ENCODE measurements around the gene STARD7. TPM values are rescaled to one million over a fixed set of nuclear protein-coding genes. Genes with fewer than 3 reads are reported as not detected.

The STARD7 gene
- total RNA-seq, 4 donors from 2014 or later, result 93.4 to 122 (median 107) TPM

- ATAC-seq, result no peak
- H3K36me3 ChIP-seq, result no peaks in the 10 kb centered on the region
Measured at GRCh38 chr2:96176661-96177060, 32.0 kb downstream of the STARD7 start.

GRCh38 chr2:96175951-96176350, 32.7 kb downstream of the STARD7 start:
- H3K27me3 ChIP-seq, result no peaks in the 10 kb centered on the region
- WGBS, 2 donors (ENCODE audit: low coverage in 1 of 2), result 72 to 81% methylated on average over 4 to 6 of the region's 6 CpGs
- H3K27ac ChIP-seq, result no peak overlapping the region
- no peaks in the 10 kb centered on the region for H3K4me1 ChIP-seq
- H3K9me3 ChIP-seq, result no peaks in the 10 kb centered on the region
- ATAC-seq, result no peak
- H3K36me3 ChIP-seq, result no peaks in the 10 kb centered on the region
- TF ChIP-seq EP300 (IDR thresholded peaks at IDR 0.05), result no peak
- no peak for TF ChIP-seq POLR2AphosphoS5 (IDR thresholded peaks at IDR 0.05)
- TF ChIP-seq POLR2A (IDR thresholded peaks at IDR 0.05), result no peak
- no peak for TF ChIP-seq CTCF (IDR thresholded peaks at IDR 0.05)
- H3K4me3 ChIP-seq, result no peak overlapping the region

More at GRCh38 chr2:96176661-96177060, 32.0 kb downstream of the STARD7 start:
- Histone ChIP-seq H3K27me3 (no peaks in the 10 kb centered on the region), H3K27ac (no peak overlapping the region), H3K4me1 (no peaks in the 10 kb centered on the region), H3K9me3 (no peaks in the 10 kb centered on the region), H3K4me3 (no peak overlapping the region)
- 41% methylated on average over 4 of the region's 4 CpGs; no CpG with 5 or more reads in 1 of the 2 donors for WGBS, 2 donors (ENCODE audit: low coverage in 1 of 2)
- TF ChIP-seq CTCF (IDR thresholded peaks at IDR 0.05), result no peak
- no peak for TF ChIP-seq POLR2A (IDR thresholded peaks at IDR 0.05)
- TF ChIP-seq EP300 (IDR thresholded peaks at IDR 0.05), result no peak
- TF ChIP-seq POLR2AphosphoS5 (IDR thresholded peaks at IDR 0.05), result no peak

- Histone ChIP-seq H3K36me3 (no peaks in the 10 kb centered on the region), H3K27me3 (no peaks in the 10 kb centered on the region), H3K4me3 (no peak overlapping the region), H3K27ac (no peak overlapping the region), H3K9me3 (no peaks in the 10 kb centered on the region), H3K4me1 (no peaks in the 10 kb centered on the region)
- peak; percentile 66 for ATAC-seq
- TF ChIP-seq EP300 (IDR thresholded peaks at IDR 0.05) (no peak), CTCF (IDR thresholded peaks at IDR 0.05) (peak; percentile 55 to 86 (median 64)), POLR2A (IDR thresholded peaks at IDR 0.05) (no peak)
- 21 to 38% methylated on average over 4 to 8 of the region's 8 CpGs for WGBS, 2 donors (ENCODE audit: low coverage in 1 of 2)
Measured at GRCh38 chr2:96174251-96175144, 34.1 kb downstream of the STARD7 start.

- ATAC-seq, result no peak
- Histone ChIP-seq H3K27me3 (no peaks in the 10 kb centered on the region), H3K4me3 (no peak overlapping the region), H3K36me3 (no peaks in the 10 kb centered on the region), H3K9me3 (no peaks in the 10 kb centered on the region), H3K27ac (no peak overlapping the region), H3K4me1 (no peaks in the 10 kb centered on the region)
- no peak for TF ChIP-seq EP300 (IDR thresholded peaks at IDR 0.05)
- no peak for TF ChIP-seq POLR2AphosphoS5 (IDR thresholded peaks at IDR 0.05)
- no peak for TF ChIP-seq POLR2A (IDR thresholded peaks at IDR 0.05)
- TF ChIP-seq CTCF (IDR thresholded peaks at IDR 0.05), result no peak
- 93 to 96% methylated on average over 3 to 4 of the region's 15 CpGs for WGBS, 2 donors (ENCODE audit: low coverage in 1 of 2)
Measured at GRCh38 chr2:96171831-96172230, 36.8 kb downstream of the STARD7 start.

GRCh38 chr2:96170626-96171025, 38.0 kb downstream of the STARD7 start:
- no peaks in the 10 kb centered on the region for H3K9me3 ChIP-seq
- no peak for ATAC-seq
- WGBS, 2 donors (ENCODE audit: low coverage in 1 of 2), result 91 to 100% methylated on average over 2 to 3 of the region's 3 CpGs

More at GRCh38 chr2:96170626-96171025, 38.0 kb downstream of the STARD7 start:
- H3K4me1 ChIP-seq, result no peaks in the 10 kb centered on the region
- no peaks in the 10 kb centered on the region for H3K27me3 ChIP-seq
- H3K36me3 ChIP-seq, result no peaks in the 10 kb centered on the region
- H3K27ac ChIP-seq, result no peak overlapping the region
- H3K4me3 ChIP-seq, result no peak overlapping the region
- TF ChIP-seq CTCF (IDR thresholded peaks at IDR 0.05), result no peak
- TF ChIP-seq POLR2A (IDR thresholded peaks at IDR 0.05), result no peak
- TF ChIP-seq POLR2AphosphoS5 (IDR thresholded peaks at IDR 0.05), result no peak
- no peak for TF ChIP-seq EP300 (IDR thresholded peaks at IDR 0.05)

Data from gastroesophageal sphincter (tissue), 4 donors.